ENCODE results near the gene NFE2.

DNA sequence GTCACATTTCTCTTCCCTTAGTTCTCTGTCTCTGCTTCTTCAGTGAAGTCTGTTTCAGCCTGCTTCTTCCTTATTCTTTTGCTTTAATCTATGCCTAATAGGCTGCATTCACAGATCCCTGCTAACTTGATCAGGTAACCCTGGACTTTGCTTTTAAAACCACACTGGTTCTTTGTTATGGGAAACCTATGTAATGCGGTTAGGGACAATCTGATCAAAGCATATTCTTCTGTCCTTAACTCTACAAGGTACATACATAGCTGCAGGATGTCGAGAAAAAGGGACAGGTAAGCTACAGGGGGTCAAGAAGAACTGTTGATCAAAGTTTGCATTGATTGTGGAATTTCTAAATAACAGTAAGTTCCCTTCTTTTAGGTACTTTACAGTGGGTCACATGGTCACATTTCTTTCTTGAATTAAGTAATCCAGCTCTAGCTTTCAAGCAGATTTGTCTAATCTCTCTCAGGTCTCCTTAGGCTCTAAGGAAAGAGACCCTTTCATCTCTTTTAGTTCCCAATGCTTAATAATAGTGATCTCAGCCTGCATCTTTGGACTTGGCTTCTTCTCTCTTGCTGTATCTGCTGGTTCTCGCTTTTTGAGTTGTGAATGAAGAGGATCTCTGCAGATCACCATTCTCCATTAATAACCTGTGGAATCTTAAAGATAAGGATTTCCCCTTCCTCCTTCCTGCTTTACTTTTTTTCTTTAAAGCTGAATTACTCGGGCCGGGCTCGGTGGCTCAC is 28.0 kb upstream of the NFE2 start:
- TF ChIP-seq, protein P1, sequence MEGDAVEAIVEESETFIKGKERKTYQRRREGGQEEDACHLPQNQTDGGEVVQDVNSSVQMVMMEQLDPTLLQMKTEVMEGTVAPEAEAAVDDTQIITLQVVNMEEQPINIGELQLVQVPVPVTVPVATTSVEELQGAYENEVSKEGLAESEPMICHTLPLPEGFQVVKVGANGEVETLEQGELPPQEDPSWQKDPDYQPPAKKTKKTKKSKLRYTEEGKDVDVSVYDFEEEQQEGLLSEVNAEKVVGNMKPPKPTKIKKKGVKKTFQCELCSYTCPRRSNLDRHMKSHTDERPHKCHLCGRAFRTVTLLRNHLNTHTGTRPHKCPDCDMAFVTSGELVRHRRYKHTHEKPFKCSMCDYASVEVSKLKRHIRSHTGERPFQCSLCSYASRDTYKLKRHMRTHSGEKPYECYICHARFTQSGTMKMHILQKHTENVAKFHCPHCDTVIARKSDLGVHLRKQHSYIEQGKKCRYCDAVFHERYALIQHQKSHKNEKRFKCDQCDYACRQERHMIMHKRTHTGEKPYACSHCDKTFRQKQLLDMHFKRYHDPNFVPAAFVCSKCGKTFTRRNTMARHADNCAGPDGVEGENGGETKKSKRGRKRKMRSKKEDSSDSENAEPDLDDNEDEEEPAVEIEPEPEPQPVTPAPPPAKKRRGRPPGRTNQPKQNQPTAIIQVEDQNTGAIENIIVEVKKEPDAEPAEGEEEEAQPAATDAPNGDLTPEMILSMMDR (IDR thresholded peaks at IDR 0.05) = no peak
- TF ChIP-seq ZFX (IDR thresholded peaks at IDR 0.05; ENCODE audit: borderline replicate concordance) = no peak
